Esophagus (tissue), 2 donors: ENCODE results near the gene SACM1L. TPM values are rescaled to one million over a fixed set of nuclear protein-coding genes. Genes with fewer than 3 reads are reported as not detected.

Experiments
- polyA plus RNA-seq, 2 donors: library from polyadenylated mRNA; stranded (reverse); fragments of 200-250 nt; gene quantifications; one replicate each; pipeline ENCODE4 v1.2.3, GENCODE V29; 2013
- donor health status: healthy with polysubstance abuse.
- donor health status: Bipolar disorder and iron deficiency.

Gene SACM1L
- polyA plus RNA-seq, 2 donors = 14.1 to 16.9 TPM

Other genes starting within 250 kb of the SACM1L start
- 1 to 10 TPM; 3.2 to 6.0 TPM for gene LIMD1, start 94.6 kb upstream of the SACM1L start, polyA plus RNA-seq
- under 1 TPM in 1 of 2 donors, not detected in 1; 0.01 TPM for gene SLC6A20, start 107.1 kb downstream of the SACM1L start, polyA plus RNA-seq
- 1 to 10 TPM; 3.4 to 6.3 TPM for gene LZTFL1, start 152.7 kb downstream of the SACM1L start, polyA plus RNA-seq
- gene CCR9, start 197.1 kb downstream of the SACM1L start, polyA plus RNA-seq = not detected